ENCODE results near the gene HECW1. TPM values are rescaled to one million over a fixed set of nuclear protein-coding genes. Genes with fewer than 3 reads are reported as not detected.

The HECW1 gene
- total and polyA plus RNA-seq, 4 donors: 0.05 TPM; not detected in 3

GRCh38 chr7:43405948-43406347 is 293.5 kb downstream of the HECW1 start:
- no peaks in the 10 kb centered on the region for H3K9me3 ChIP-seq (ENCODE audit: control insufficient read depth in 4 of 4, low read length in 3 of 4)
- H3K36me3 ChIP-seq (ENCODE audit: control insufficient read depth in 4 of 4, insufficient read depth in 3 of 4, low read depth in 1 of 4, low read length in 3 of 4): no peaks in the 10 kb centered on the region
- no peak for TF ChIP-seq GABPA (IDR thresholded peaks at IDR 0.05 in 1 of 2, conservative IDR thresholded peaks at IDR 0.05 in 1 of 2)
- TF ChIP-seq ZBTB33 (IDR thresholded peaks at IDR 0.05): no peak
- TF ChIP-seq SP1 (IDR thresholded peaks at IDR 0.05): no peak
- TF ChIP-seq REST (IDR thresholded peaks at IDR 0.05): no peak
- TF ChIP-seq RXRA (IDR thresholded peaks at IDR 0.05): no peak
- TF ChIP-seq HNF4A (conservative IDR thresholded peaks at IDR 0.05): no peak
- TF ChIP-seq YY1 (IDR thresholded peaks at IDR 0.05): no peak
- TF ChIP-seq FOXA2 (IDR thresholded peaks at IDR 0.05): no peak
- TF ChIP-seq FOXA1 (IDR thresholded peaks at IDR 0.05): no peak
- no peak for TF ChIP-seq MAX (IDR thresholded peaks at IDR 0.05)
- H3K27ac ChIP-seq (ENCODE audit: low read depth in 1 of 2, low read length in 2 of 2): no peak overlapping the region
- no peaks in the 10 kb centered on the region for H3K4me1 ChIP-seq (ENCODE audit: control insufficient read depth in 4 of 4, insufficient read depth in 4 of 4, low read length in 3 of 4)
- H3K4me3 ChIP-seq (ENCODE audit: low read depth in 1 of 3, low read length in 3 of 3): no peak overlapping the region
- 93% methylated on average over 2 of the region's 2 CpGs for WGBS
- no peak overlapping the region for H3K9ac ChIP-seq (ENCODE audit: low read depth in 1 of 2, low read length in 2 of 2)
- H3K27me3 ChIP-seq (ENCODE audit: control insufficient read depth in 4 of 4, insufficient read depth in 4 of 4, low read length in 3 of 4): peaks cover 0 to 3% (median 0%) of the 10 kb centered on the region in 4 donors
- no peak for DNase-seq (ENCODE audit: low spot score)

DNA sequence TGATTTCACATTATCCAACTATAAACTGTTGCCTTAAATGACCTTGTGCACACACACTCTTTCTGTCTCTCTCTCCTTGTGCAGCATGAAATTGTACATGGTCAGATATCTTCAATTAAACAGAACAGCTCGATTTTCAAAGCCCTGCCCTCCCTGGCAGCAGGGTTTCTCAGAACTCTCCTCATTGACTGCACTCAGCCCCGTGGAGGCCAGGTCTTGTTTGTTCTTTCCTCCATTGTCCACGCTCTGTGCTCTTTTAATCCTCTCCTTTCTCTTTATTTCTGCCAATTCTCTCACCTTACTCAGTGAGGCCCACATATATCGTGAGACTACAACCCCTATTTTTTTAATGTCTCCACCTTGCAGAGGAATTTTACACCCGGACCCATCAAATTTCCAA is 294.5 kb downstream of the HECW1 start:
- Histone ChIP-seq H3K4me3 (ENCODE audit: low read depth in 1 of 3, low read length in 3 of 3) (no peak overlapping the region), H3K27me3 (ENCODE audit: control insufficient read depth in 4 of 4, insufficient read depth in 4 of 4, low read length in 3 of 4) (peaks cover 0 to 3% (median 0%) of the 10 kb centered on the region in 4 donors), H3K9me3 (ENCODE audit: control insufficient read depth in 4 of 4, low read length in 3 of 4) (no peaks in the 10 kb centered on the region), H3K9ac (ENCODE audit: low read depth in 1 of 2, low read length in 2 of 2) (no peak overlapping the region), H3K27ac (ENCODE audit: low read depth in 1 of 2, low read length in 2 of 2) (no peak overlapping the region), H3K36me3 (ENCODE audit: control insufficient read depth in 4 of 4, insufficient read depth in 3 of 4, low read depth in 1 of 4, low read length in 3 of 4) (no peaks in the 10 kb centered on the region), H3K4me1 (ENCODE audit: control insufficient read depth in 4 of 4, insufficient read depth in 4 of 4, low read length in 3 of 4) (no peaks in the 10 kb centered on the region)
- no peak for DNase-seq (ENCODE audit: low spot score)
- 61% methylated on average over 5 of the region's 5 CpGs for WGBS
- TF ChIP-seq, protein P1, sequence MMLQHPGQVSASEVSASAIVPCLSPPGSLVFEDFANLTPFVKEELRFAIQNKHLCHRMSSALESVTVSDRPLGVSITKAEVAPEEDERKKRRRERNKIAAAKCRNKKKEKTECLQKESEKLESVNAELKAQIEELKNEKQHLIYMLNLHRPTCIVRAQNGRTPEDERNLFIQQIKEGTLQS (IDR thresholded peaks at IDR 0.05): no peak
- TF ChIP-seq RXRA (IDR thresholded peaks at IDR 0.05): no peak
- TF ChIP-seq HNF4A (conservative IDR thresholded peaks at IDR 0.05): no peak
- no peak for TF ChIP-seq RAD21 (IDR thresholded peaks at IDR 0.05)
- no peak for TF ChIP-seq FOXA1 (IDR thresholded peaks at IDR 0.05)
- TF ChIP-seq TAF1 (conservative IDR thresholded peaks at IDR 0.05): no peak

- no peak overlapping the region for H3K4me3 ChIP-seq (ENCODE audit: low read depth in 1 of 3, low read length in 3 of 3)
- no peaks in the 10 kb centered on the region for H3K36me3 ChIP-seq (ENCODE audit: control insufficient read depth in 4 of 4, insufficient read depth in 3 of 4, low read depth in 1 of 4, low read length in 3 of 4)
- WGBS: 67% methylated on average over 5 of the region's 5 CpGs
- H3K4me1 ChIP-seq (ENCODE audit: control insufficient read depth in 4 of 4, insufficient read depth in 4 of 4, low read length in 3 of 4): no peaks in the 10 kb centered on the region
- DNase-seq (ENCODE audit: low spot score): no peak
- H3K9me3 ChIP-seq (ENCODE audit: control insufficient read depth in 4 of 4, low read length in 3 of 4): no peaks in the 10 kb centered on the region
- peaks cover 0 to 3% (median 0%) of the 10 kb centered on the region in 4 donors for H3K27me3 ChIP-seq (ENCODE audit: control insufficient read depth in 4 of 4, insufficient read depth in 4 of 4, low read length in 3 of 4)
- H3K27ac ChIP-seq (ENCODE audit: low read depth in 1 of 2, low read length in 2 of 2): no peak overlapping the region
- no peak for TF ChIP-seq RXRA (IDR thresholded peaks at IDR 0.05)
- TF ChIP-seq HNF4A (conservative IDR thresholded peaks at IDR 0.05): no peak
- no peak for TF ChIP-seq GABPA (IDR thresholded peaks at IDR 0.05 in 1 of 2, conservative IDR thresholded peaks at IDR 0.05 in 1 of 2)
- no peak for TF ChIP-seq NR2F2 (IDR thresholded peaks at IDR 0.05)
- TF ChIP-seq FOXA1 (IDR thresholded peaks at IDR 0.05): no peak
- no peak for TF ChIP-seq JUND (IDR thresholded peaks at IDR 0.05)
- TF ChIP-seq YY1 (IDR thresholded peaks at IDR 0.05): no peak
- TF ChIP-seq TAF1 (conservative IDR thresholded peaks at IDR 0.05): no peak
- TF ChIP-seq MAX (IDR thresholded peaks at IDR 0.05): no peak
- no peak for TF ChIP-seq EGR1 (IDR thresholded peaks at IDR 0.05; ENCODE audit: low read depth in 2 of 2)
- H3K9ac ChIP-seq (ENCODE audit: low read depth in 1 of 2, low read length in 2 of 2): no peak overlapping the region
These were observed 296.5 kb downstream of the HECW1 start for GRCh38 chr7:43408981-43409380.
